OCI-LY7 (cell line): ENCODE data around the gene IRGQ. TPM values are rescaled to one million over a fixed set of nuclear protein-coding genes. Genes with fewer than 3 reads are reported as not detected.

ENCODE experiments used
- BruUV-seq: library from RNA; stranded (reverse); fragments of 400-500 nt; replicated peaks from 2 replicates; lab custom pipeline; 2021; lab: Mats Ljungman, UMichigan
- CTCF ChIA-PET: fragments of 300-600 bp; sonication (Branson Sonifier 250); formaldehyde crosslinking; loops from one replicate; lab custom pipeline; 2022; ENCODE audit warnings: antibody characterized with exemption; ENCODE audit not compliant: unreplicated experiment; lab: Charles Lee
- POLR2A ChIA-PET: fragments of 300-600 bp; sonication (Branson Sonifier 250); formaldehyde crosslinking; loops from one replicate; lab custom pipeline; 2022; ENCODE audit warnings: antibody characterized with exemption; lab: Charles Lee
- DNase-seq: peaks from one replicate; pipeline ENCODE4 v3.0.0-alpha.2; 2015; ENCODE audit warnings: low spot score
- H2AFZ ChIP-seq: fragments of 200-600 bp; sonication (generic), shearing (Covaris generic); 2 replicates; pipeline ENCODE4 v1.6.1; 2014; ENCODE audit warnings: mild to moderate bottlenecking, antibody characterized with exemption, low read length, moderate library complexity
- H3K27ac ChIP-seq: fragments of 200-600 bp; sonication (generic); 2 replicates; pipeline ENCODE4 v1.5.1; 2014; ENCODE audit warnings: mixed run types, low read depth, mild to moderate bottlenecking, moderate library complexity, low read length, inconsistent platforms; ENCODE audit not compliant: poor library complexity, severe bottlenecking
- H3K36me3 ChIP-seq: fragments of 200-600 bp; sonication (generic); 2 replicates; pipeline ENCODE4 v1.6.1; 2014; ENCODE audit warnings: mild to moderate bottlenecking, antibody characterized with exemption, low read length, moderate library complexity, mixed read lengths; ENCODE audit not compliant: insufficient read depth
- H3K4me1 ChIP-seq: fragments of 200-600 bp; sonication (generic); 2 replicates; pipeline ENCODE4 v1.5.1; 2014; ENCODE audit warnings: mild to moderate bottlenecking, low read length; ENCODE audit not compliant: insufficient read depth, poor library complexity, severe bottlenecking
- H3K4me2 ChIP-seq: fragments of 200-600 bp; sonication (generic); 2 replicates; pipeline ENCODE4 v1.6.1; 2014; ENCODE audit warnings: mild to moderate bottlenecking, low read length
- H3K4me3 ChIP-seq: fragments of 200-600 bp; sonication (generic); 2 replicates; pipeline ENCODE4 v1.5.1; 2014; ENCODE audit warnings: mild to moderate bottlenecking, low read depth, low read length; ENCODE audit not compliant: poor library complexity, severe bottlenecking
- H3K79me2 ChIP-seq: fragments of 200-600 bp; sonication (generic); 2 replicates; pipeline ENCODE4 v1.6.1; 2016; ENCODE audit warnings: low read depth, mild to moderate bottlenecking, low read length, moderate library complexity, mixed read lengths; ENCODE audit not compliant: insufficient read depth
- H3K9me2 ChIP-seq: fragments of 200-600 bp; sonication (generic); 2 replicates; pipeline ENCODE4 v1.6.1; 2016; ENCODE audit warnings: mild to moderate bottlenecking, low read length, mixed read lengths; ENCODE audit not compliant: insufficient read depth
- H3K9me3 ChIP-seq: fragments of 200-600 bp; sonication (generic); 2 replicates; pipeline ENCODE4 v1.6.1; 2014; ENCODE audit warnings: mild to moderate bottlenecking, mixed run types, low read length, mixed read lengths
- H4K20me1 ChIP-seq: fragments of 200-600 bp; sonication (generic); 2 replicates; pipeline ENCODE4 v1.6.1; 2014; ENCODE audit warnings: mild to moderate bottlenecking, antibody characterized with exemption, low read length, moderate library complexity, mixed read lengths; ENCODE audit not compliant: insufficient read depth
- EZH2phosphoT487 ChIP-seq: fragments of 200-600 bp; sonication (generic); IDR thresholded peaks from 2 replicates; pipeline ENCODE4 v1.6.1; 2018; ENCODE audit warnings: low read depth, borderline replicate concordance, mild to moderate bottlenecking, mixed run types, antibody characterized with exemption, low read length, moderate library complexity, mixed read lengths
- intact Hi-C: fragments of 100-400 bp; cut with micrococcal nuclease; formaldehyde crosslinking; loops from one replicate; pipeline ENCODE4 v1.10.0; 2022; ENCODE audit not compliant: unreplicated experiment
- total RNA-seq, 2 experiments: library from RNA; depleted of rRNA in 1 of 2; stranded (reverse); fragments of >200 nt in 1 of 2; shearing (Covaris generic) in 1 of 2; gene quantifications; 2 replicates each; pipeline ENCODE4 v1.2.3, GENCODE V29; 2014 to 2022
- TF ChIP-seq, protein P1 (sequence below): fragments of 200-600 bp; sonication (generic); conservative IDR thresholded peaks from 2 replicates; pipeline ENCODE4 v1.5.1; 2014; ENCODE audit warnings: mild to moderate bottlenecking, antibody characterized with exemption, low read length, moderate library complexity, mixed read lengths

The IRGQ gene
- total RNA-seq, 2 experiments from 2014 or later: 6.4 to 15.3 TPM

GRCh38 chr19:43597876-43598275, 1.9 kb upstream of the IRGQ start:
- Histone ChIP-seq H3K9me3 (no peaks in the 10 kb centered on the region), H3K9me2 (no peaks in the 10 kb centered on the region), H3K79me2 (peaks cover 33% of the 10 kb centered on the region), H3K36me3 (peaks cover 53% of the 10 kb centered on the region), H2AFZ (no peak overlapping the region), H3K4me2 (peak overlapping the region; percentile 94), H3K4me3 (peak overlapping the region; percentile 86), H3K27ac (peak overlapping the region; percentile 12), H4K20me1 (no peaks in the 10 kb centered on the region; the same call in 1 of the 2 replicates), H3K4me1 (peaks cover 13% of the 10 kb centered on the region)
- POLR2A ChIA-PET: interaction anchor here (0.6 to 2.2 kb wide), 2 partner anchors 23 to 189 kb away, joined by 3 to 8 read pairs; partner anchors contain the start of gene XRCC1
- DNase-seq: no peak
- no peak for TF ChIP-seq EZH2phosphoT487
- TF ChIP-seq, protein P1, sequence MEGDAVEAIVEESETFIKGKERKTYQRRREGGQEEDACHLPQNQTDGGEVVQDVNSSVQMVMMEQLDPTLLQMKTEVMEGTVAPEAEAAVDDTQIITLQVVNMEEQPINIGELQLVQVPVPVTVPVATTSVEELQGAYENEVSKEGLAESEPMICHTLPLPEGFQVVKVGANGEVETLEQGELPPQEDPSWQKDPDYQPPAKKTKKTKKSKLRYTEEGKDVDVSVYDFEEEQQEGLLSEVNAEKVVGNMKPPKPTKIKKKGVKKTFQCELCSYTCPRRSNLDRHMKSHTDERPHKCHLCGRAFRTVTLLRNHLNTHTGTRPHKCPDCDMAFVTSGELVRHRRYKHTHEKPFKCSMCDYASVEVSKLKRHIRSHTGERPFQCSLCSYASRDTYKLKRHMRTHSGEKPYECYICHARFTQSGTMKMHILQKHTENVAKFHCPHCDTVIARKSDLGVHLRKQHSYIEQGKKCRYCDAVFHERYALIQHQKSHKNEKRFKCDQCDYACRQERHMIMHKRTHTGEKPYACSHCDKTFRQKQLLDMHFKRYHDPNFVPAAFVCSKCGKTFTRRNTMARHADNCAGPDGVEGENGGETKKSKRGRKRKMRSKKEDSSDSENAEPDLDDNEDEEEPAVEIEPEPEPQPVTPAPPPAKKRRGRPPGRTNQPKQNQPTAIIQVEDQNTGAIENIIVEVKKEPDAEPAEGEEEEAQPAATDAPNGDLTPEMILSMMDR: no peak
- BruUV-seq: no TSS peak
- intact Hi-C loops: loop anchor here (2.0 to 10.0 kb wide), 3 partner anchors 63 to 187 kb away; partner anchors contain the start of gene ZNF575
- CTCF ChIA-PET: no interaction called here

DNA sequence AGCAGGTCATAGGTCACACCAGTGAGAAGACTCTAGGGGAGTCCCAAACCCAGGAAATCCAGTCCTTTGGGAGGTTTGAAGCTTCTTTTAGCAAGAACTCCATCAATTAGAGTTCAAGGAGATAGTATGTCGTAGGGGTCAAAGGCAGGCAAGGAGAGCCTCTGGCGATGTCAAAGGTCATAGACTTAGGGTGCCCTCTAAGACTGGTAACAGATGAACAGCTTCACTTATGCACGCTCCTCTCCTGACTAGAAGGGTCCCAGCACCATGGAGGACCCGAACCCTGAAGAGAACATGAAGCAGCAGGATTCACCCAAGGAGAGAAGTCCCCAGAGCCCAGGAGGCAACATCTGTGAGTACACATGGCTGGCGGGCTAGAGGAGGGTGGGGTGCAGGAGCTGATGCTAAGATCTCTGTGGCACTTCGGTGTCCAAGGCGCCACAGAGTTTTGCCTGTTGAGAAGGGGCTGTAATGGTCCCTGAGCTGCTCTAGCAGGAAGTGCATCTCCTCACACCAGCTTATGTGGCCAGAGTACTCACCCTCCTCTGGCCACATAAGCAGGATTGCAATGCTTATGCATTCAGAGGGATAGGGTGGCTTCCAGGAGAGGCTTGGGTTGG, 1.0 kb upstream of the IRGQ start:
- ChIA-PET CTCF (no interaction called here), POLR2A (interaction anchor here (0.5 to 2.2 kb wide), 2 partner anchors 22 kb away, joined by 8 to 9 read pairs; partner anchors contain the start of gene XRCC1)
- Histone ChIP-seq H3K27ac (peak overlapping the region; percentile 77), H3K9me2 (no peaks in the 10 kb centered on the region), H3K36me3 (peaks cover 44% of the 10 kb centered on the region), H3K79me2 (peaks cover 33% of the 10 kb centered on the region), H3K9me3 (no peaks in the 10 kb centered on the region), H2AFZ (peak overlapping the region; percentile 56), H3K4me2 (peak overlapping the region; percentile 94), H4K20me1 (no peaks in the 10 kb centered on the region; the same call in 1 of the 2 replicates), H3K4me3 (peak overlapping the region; percentile 86), H3K4me1 (peaks cover 13% of the 10 kb centered on the region)
- intact Hi-C loops: loop anchor here (1.0 to 10.0 kb wide), 4 partner anchors 22 to 188 kb away; partner anchors contain the start of genes PINLYP, XRCC1 and ZNF575
- no peak for TF ChIP-seq EZH2phosphoT487
- TF ChIP-seq, protein P1: no peak
- BruUV-seq: no TSS peak
- DNase-seq: peak; percentile 27
